ENCODE data around the gene ACAP2.
A peak's percentile ranks its signal among the peaks of the same experiment; 100 is the strongest.

GRCh38 chr3:195442573-195443390 is at the start of gene ACAP2:
- TF ChIP-seq CTCF (IDR thresholded peaks at IDR 0.05; ENCODE audit: low read depth, low read length, missing input control): no peak
- no peak for TF ChIP-seq TAF1 (conservative IDR thresholded peaks at IDR 0.05)
- peak; percentile 22 to 83 for TF ChIP-seq GABPA (IDR thresholded peaks at IDR 0.05 in 1 of 2, conservative IDR thresholded peaks at IDR 0.05 in 1 of 2)
- TF ChIP-seq ATF3 (IDR thresholded peaks at IDR 0.05): no peak
- TF ChIP-seq JUND (IDR thresholded peaks at IDR 0.05): no peak
- peak; percentile 97 for TF ChIP-seq SP1 (IDR thresholded peaks at IDR 0.05)
- TF ChIP-seq HNF4A (conservative IDR thresholded peaks at IDR 0.05): no peak
- no peak for TF ChIP-seq ZBTB33 (IDR thresholded peaks at IDR 0.05)
- no peak for TF ChIP-seq MAX (IDR thresholded peaks at IDR 0.05)
- TF ChIP-seq RAD21 (IDR thresholded peaks at IDR 0.05): no peak
- peak; percentile 48 for TF ChIP-seq REST (IDR thresholded peaks at IDR 0.05)

Data from liver (tissue), 3 donors.